ENCODE measurements around the gene CRHR2. TPM values are rescaled to one million over a fixed set of nuclear protein-coding genes. Genes with fewer than 3 reads are reported as not detected.

The CRHR2 gene
- polyA plus RNA-seq, 2 of the 4 experiments (the other 2 are of a cell fraction) = not detected

DNA sequence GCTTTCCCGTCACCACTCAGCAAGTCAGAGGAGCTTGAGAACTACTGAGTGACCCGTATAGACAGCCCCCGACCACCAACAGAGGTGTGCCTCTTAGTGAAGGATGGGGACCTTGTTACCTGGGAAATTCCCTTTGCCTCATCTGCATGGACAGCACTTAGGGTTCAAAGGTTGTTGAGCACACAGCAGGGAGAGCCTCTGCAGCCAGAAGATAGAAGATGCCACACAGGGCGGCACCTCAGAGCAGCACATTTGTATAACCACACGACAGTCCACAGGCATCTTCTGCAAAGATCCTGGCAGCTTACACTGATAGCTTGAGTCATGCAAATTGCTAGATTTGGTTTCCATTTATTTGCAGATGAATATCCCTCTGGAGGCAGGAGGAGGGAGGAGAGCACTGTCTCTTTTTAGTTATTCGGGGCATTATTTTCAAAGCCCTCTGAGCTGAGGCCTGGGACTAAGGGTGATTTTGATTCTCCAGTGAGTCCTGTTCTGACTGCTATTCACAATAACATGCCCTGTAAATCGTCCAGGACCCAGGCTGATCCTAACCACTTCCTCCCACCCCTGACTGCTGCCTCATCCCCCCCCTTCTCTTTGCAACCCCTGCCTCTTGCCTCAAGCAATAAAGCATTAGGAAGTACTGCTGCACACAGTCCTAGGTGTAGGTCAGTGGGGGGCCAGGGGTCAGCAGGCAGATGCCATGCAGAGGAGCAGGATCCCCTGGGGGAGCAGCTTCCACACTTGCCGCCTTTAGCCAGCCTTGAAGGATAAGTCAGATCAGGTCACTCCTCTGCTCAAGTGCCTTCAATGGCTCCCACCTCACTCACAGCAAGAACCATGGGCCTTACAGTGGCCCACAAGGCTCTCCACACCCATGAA, 45.0 kb upstream of the CRHR2 start (continued):
- TF ChIP-seq ESRRA (IDR thresholded peaks at IDR 0.05; ENCODE audit: borderline replicate concordance, low read length) = no peak
- TF ChIP-seq SREBF2 (IDR thresholded peaks at IDR 0.05) = no peak

DNA sequence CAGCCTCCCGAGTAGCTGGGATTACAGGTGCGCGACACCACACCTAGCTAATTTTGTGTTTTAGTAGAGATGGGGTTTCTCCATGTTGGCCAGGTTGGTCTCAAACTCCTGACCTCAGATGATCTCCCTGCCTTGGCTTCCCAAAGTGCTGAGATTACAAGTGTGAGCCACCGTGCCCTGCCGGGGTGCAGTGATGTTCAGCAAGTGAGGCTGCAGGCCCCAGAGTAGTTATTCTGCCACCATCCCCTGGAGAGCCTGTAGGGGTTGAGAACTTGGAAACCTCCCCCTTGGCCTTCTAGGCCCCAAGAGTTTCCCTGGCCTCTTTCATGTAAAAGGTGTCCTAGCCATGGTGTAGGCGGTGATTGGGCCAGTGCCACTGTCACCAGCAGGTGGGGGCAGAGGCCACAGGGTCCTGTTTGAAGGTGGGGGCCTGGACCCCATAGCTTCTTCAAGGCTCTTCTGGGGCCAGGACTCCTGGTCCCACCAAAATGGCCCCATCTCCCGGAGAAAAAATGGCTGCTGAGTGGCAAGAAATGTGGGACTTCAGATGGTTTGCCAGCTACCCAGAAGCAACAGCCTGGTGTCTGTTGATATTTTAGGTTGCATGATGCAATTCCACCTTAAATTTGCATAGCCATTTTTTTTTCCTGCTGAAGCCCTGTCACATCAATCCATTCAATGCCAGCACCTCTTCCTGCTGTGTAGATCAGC, 44.2 kb upstream of the CRHR2 start:
- no peak for FAIRE-seq
- no peak for ATAC-seq
- 94% methylated on average over 6 of the region's 7 CpGs for WGBS (ENCODE audit: missing lambda C conversion rate)

GRCh38 chr7:30723776-30724175, 41.5 kb upstream of the CRHR2 start:
- ChIA-PET CTCF (interaction anchor here (1.4 to 6.3 kb wide), 2 partner anchors 16 to 173 kb away, joined by 4 to 48 read pairs; no protein-coding TSS in a partner anchor), POLR2A (no interaction called here)
- Histone ChIP-seq H3K9me3 (peaks cover 20% of the 10 kb centered on the region), H3K4me2 (no peak overlapping the region), H3K4me3 (no peak overlapping the region), H3K27ac (no peak overlapping the region), H3K4me1 (peaks cover 6% of the 10 kb centered on the region; the same call in 2 of the 3 replicates)
- WGBS (ENCODE audit: missing lambda C conversion rate) = 6% methylated on average over 3 of the region's 4 CpGs
- no peak for ATAC-seq
- no peak for TF ChIP-seq RARB (CRISPR knock-in tag; IDR thresholded peaks at IDR 0.05)
- TF ChIP-seq, protein P1, sequence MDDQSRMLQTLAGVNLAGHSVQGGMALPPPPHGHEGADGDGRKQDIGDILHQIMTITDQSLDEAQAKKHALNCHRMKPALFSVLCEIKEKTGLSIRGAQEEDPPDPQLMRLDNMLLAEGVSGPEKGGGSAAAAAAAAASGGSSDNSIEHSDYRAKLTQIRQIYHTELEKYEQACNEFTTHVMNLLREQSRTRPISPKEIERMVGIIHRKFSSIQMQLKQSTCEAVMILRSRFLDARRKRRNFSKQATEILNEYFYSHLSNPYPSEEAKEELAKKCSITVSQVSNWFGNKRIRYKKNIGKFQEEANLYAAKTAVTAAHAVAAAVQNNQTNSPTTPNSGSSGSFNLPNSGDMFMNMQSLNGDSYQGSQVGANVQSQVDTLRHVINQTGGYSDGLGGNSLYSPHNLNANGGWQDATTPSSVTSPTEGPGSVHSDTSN (IDR thresholded peaks at IDR 0.05) = no peak
- TF ChIP-seq, protein P2, sequence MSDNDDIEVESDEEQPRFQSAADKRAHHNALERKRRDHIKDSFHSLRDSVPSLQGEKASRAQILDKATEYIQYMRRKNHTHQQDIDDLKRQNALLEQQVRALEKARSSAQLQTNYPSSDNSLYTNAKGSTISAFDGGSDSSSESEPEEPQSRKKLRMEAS (IDR thresholded peaks at IDR 0.05) = no peak
- no peak for TF ChIP-seq MAZ (IDR thresholded peaks at IDR 0.05; ENCODE audit: borderline replicate concordance, low read depth, low read length)
- TF ChIP-seq ZFP36 (IDR thresholded peaks at IDR 0.05; ENCODE audit: borderline replicate concordance, partially characterized antibody) = no peak
- no peak for TF ChIP-seq ESRRA (IDR thresholded peaks at IDR 0.05; ENCODE audit: borderline replicate concordance, low read length)
- no peak for TF ChIP-seq BCL3 (IDR thresholded peaks at IDR 0.05)
- no peak for TF ChIP-seq HOXB5 (CRISPR knock-in tag; IDR thresholded peaks at IDR 0.05)
- TF ChIP-seq HMGXB4 (CRISPR knock-in tag; IDR thresholded peaks at IDR 0.05; ENCODE audit: borderline replicate concordance) = no peak
- no peak for TF ChIP-seq HES2 (IDR thresholded peaks at IDR 0.05)
- no peak for TF ChIP-seq MYC (IDR thresholded peaks at IDR 0.05; ENCODE audit: borderline replicate concordance, low read length)
- no peak for FAIRE-seq
- no peak for DNase-seq (ENCODE audit: low read depth in 1 of 2, low spot score in 1 of 2)

More for the DNA sequence above, 44.2 kb upstream of the CRHR2 start:
- no peak for DNase-seq (ENCODE audit: low read depth in 1 of 2, low spot score in 1 of 2)
- Histone ChIP-seq H3K9me3 (0 out of 3 replicates have a peak, but pooled peaks cover 3% of the 10 kb centered on the region), H3K4me2 (no peak overlapping the region), H3K4me3 (no peak overlapping the region), H3K4me1 (peaks cover 6% of the 10 kb centered on the region; the same call in 2 of the 3 replicates), H3K27ac (no peak overlapping the region)
- CTCF ChIA-PET = interaction anchor here (1.1 to 6.3 kb wide), 2 partner anchors 13 to 18 kb away, joined by 5 to 48 read pairs; no protein-coding TSS in a partner anchor
- POLR2A ChIA-PET = no interaction called here
- TF ChIP-seq EHF (CRISPR knock-in tag; IDR thresholded peaks at IDR 0.05) = no peak
- no peak for TF ChIP-seq RAD21 (conservative IDR thresholded peaks at IDR 0.05 in 1 of 2, IDR thresholded peaks at IDR 0.05 in 1 of 2)
- TF ChIP-seq SREBF2 (IDR thresholded peaks at IDR 0.05) = no peak
- no peak for TF ChIP-seq E2F6 (IDR thresholded peaks at IDR 0.05; ENCODE audit: borderline replicate concordance, low read depth)
- TF ChIP-seq POLR2AphosphoS2 (conservative IDR thresholded peaks at IDR 0.05; ENCODE audit: low read length) = no peak
- no peak for TF ChIP-seq CBX2 (IDR thresholded peaks at IDR 0.05; ENCODE audit: borderline replicate concordance, low read depth)
- TF ChIP-seq PHF8 (IDR thresholded peaks at IDR 0.05; ENCODE audit: borderline replicate concordance, low read depth) = no peak
- TF ChIP-seq FOSL2 (IDR thresholded peaks at IDR 0.05) = no peak
- TF ChIP-seq FOSL2 (CRISPR knock-in tag; IDR thresholded peaks at IDR 0.05) = no peak
- TF ChIP-seq HOXB13 (CRISPR knock-in tag; IDR thresholded peaks at IDR 0.05; ENCODE audit: low read depth) = no peak
- TF ChIP-seq CHD4 (IDR thresholded peaks at IDR 0.05; ENCODE audit: borderline replicate concordance) = no peak
- no peak for TF ChIP-seq CBX8 (IDR thresholded peaks at IDR 0.05)
- TF ChIP-seq BCL3 (IDR thresholded peaks at IDR 0.05) = no peak
- TF ChIP-seq RFX5 (IDR thresholded peaks at IDR 0.05) = no peak
- TF ChIP-seq, protein P3, sequence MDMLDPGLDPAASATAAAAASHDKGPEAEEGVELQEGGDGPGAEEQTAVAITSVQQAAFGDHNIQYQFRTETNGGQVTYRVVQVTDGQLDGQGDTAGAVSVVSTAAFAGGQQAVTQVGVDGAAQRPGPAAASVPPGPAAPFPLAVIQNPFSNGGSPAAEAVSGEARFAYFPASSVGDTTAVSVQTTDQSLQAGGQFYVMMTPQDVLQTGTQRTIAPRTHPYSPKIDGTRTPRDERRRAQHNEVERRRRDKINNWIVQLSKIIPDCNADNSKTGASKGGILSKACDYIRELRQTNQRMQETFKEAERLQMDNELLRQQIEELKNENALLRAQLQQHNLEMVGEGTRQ (IDR thresholded peaks at IDR 0.05) = no peak

Measured in A549 (cell line).